GM19463 (cell line): ENCODE data around the gene SYNDIG1.

Source experiments
- ATAC-seq: cut with Tn5 transposase; IDR thresholded peaks from one replicate; pipeline ENCODE4 v1.9.1; 2021; ENCODE audit warnings: mild to moderate bottlenecking, moderate library complexity; ENCODE audit not compliant: unreplicated experiment

SYNDIG1 gene

DNA sequence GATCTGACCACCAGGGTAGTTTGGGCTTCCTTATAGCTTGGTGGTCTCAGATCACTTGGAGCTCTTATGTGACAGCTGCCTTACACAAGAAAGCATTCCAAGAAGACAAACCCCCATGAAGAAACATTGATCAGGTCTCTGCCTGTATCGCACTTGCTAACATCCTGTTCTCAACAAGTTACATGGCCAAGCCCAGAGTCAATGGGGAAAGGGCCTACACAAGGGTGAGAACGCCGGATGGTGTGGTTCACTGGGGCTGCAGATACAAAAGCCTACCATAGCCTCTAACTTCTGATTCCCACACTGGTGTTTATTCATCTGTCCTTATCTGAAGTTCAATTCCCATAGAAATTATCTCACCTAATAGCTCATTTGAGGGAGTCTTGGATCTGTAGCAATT lies 235.5 kb downstream of the SYNDIG1 start:
- no peak for ATAC-seq

DNA sequence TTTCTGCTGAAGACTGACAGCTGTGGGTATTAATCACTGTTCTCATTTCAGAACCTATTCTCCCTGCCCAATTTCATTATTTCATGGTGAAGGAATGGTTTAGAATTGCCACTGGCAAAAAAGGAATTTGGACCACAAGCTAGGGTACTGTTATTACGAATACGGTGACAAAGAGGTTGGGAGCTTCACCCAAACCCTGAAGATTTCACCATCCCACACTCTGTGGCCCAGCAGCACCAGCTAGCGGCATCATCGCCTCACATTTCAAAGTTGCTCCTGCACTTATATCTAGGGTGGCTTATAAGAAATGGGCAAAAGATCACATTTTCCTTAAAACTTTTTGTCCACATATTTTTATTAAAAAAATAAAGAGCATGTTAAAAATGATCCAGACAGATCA lies 236.1 kb downstream of the SYNDIG1 start:
- no peak for ATAC-seq

DNA sequence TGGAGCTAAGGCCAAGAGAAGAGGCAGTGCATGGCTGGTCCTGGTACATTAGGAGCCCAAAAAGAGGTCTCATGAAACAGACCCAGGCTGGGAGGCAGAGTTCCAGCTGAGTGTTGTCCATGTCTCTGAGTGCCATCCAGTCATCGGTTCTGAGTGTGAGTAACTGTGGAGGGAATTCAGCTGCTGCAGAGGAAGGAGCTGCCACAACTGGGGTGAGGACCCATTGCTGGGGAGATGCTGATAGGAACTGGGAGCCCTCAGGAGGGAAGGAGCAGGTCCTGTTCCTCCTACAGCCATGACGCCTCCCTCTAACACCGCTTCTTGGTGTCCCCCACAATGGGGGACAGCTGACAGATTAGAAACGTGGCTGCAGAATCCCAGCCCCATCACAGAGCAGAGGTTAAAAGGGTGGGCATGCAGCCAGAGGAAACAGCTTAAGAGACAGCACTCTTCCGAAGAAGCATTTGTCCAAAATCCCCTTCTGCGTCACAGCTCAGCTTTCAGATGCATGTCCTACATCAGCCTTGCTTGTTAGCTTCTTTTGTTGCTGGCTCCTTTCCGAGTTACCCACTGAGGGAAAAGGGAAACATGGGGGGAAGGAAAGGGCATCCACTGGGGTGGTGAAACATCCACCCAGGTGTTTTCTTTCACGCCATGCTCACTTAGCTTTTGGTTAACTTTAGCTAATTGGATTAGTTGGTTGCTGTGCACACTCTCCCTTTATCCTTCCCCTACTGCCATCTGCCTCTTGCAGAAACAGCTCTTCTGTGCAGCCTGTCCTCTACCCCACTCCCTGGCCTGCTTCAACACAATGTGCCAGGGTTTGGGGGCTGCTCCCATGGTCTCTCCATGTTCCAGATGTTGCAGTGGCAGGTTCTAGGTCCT lies 239.2 kb downstream of the SYNDIG1 start:
- no peak for ATAC-seq
